GM19043 (cell line): Measurements from ENCODE around the gene POLR1G.
"Not testable (repeated sequence)": the region's sequence is repeated elsewhere in the genome, so short reads cannot be mapped to it uniquely, and the experiment has no call there.

Experiments used
- ATAC-seq: cut with Tn5 transposase; IDR thresholded peaks from one replicate; pipeline ENCODE4 v1.9.1; 2021; ENCODE audit warnings: low read depth; ENCODE audit not compliant: unreplicated experiment

The POLR1G gene

DNA sequence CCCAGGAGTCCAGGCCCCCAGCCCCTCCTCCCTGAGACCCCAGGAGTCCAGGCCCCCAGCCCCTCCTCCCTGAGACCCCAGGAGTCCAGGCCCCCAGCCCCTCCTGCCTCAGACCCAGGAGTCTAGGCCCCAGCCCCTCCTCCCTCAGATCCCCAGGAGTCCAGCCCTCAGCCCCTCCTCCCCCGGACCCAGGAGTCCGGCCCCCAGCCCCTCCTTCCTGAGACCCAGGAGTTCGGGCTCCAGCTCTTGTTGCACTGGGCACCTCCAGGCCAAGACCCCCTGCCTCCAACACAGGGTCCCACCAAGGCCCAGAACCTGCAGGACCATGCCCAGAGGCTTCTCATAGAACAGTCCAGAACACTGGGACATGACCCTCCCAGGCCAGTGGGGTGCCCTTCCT is 13.5 kb downstream of the POLR1G start:
- ATAC-seq, result no peak

DNA sequence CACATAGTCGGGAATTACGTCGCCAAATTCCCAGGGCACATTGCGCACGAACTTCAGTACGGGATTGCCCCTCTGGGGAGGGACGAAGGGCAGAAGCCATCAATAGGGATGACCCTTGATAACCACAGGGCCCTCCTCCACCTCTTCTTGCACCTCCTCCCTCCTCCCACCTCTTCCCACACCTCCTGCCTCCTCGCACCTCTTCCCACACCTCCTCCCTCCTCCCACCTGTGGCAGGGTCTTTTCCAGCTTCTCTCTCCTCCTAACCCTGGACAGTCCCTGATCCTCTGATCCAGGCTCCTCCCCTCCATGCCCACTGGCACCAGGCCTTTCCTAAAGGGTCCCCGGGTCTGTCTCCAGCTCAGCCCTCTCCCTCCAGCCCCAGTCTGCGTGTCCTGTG is 13.9 kb downstream of the POLR1G start:
- no peak for ATAC-seq

DNA sequence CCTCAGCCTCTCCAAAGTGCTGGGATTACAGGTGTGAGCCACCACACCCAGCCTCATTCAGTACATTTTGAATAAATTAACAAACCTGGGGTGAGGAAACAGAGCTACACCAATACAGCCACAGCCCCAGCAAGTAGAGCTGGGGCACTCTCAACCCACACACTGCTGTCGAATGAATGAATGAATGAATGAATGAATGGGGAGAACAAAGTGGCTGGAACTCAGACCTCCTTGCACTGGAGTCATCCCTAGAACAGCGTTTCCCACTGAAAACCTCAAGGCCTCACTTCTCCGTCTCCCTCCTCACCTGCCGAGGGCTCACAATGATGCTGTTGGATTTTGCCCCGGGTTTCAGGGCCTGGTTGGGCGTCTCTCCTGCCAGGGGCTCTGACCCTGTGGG is 14.4 kb downstream of the POLR1G start:
- ATAC-seq, result no peak

DNA sequence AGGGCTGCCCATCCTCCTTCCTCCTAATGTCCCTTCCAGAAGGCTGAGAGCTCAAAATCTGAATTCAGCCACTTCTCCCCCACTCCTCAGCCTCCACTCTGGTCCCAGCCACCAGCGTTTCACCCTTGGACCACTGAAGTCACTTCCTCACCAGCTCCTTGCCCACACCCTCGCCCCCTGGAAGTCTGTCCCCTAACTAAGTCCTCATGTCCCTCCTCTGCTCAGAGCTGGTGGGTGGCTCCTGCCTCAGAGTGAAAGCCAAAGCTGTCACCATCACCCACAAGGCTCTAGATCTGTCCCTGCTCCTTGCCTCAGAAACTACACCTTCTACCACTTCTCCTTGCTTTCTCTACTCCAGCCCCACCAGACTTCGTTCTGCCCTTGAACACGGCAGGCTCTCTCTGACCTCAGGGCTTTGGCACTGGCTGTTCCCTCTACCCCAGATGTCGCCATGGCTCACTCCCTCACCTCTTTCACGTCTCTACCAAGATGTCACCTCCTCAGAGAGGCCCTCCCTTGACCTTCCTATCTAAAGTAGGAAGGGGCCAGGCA is 15.6 kb downstream of the POLR1G start:
- ATAC-seq, result no peak

DNA sequence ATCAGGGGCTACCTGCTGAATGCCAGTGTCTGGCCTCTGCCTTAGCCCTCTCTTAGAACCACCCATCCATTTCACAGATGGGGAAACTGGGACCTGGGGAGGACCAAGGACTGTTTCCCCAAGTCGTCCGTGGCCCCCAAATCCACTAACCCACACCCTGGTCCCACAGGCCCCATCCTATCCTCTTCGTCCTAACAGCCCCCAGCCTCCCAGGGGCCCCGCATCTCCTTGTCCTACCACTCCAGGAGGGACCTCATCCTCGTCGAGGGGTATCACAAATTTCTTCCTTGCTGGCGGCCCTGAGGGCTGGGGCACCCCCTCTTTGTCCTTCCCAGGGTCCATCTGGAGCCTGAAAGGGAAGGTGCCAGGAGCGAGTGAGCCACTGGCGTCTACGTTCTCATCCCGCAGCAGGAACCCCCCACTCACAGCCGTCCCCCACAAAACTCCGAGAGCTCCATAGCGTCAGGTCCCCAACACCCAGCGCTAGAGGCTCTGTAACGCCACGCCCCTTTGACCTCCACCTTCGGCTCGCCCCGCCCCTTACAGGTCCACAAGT is 16.7 kb downstream of the POLR1G start:
- ATAC-seq, result no peak

DNA sequence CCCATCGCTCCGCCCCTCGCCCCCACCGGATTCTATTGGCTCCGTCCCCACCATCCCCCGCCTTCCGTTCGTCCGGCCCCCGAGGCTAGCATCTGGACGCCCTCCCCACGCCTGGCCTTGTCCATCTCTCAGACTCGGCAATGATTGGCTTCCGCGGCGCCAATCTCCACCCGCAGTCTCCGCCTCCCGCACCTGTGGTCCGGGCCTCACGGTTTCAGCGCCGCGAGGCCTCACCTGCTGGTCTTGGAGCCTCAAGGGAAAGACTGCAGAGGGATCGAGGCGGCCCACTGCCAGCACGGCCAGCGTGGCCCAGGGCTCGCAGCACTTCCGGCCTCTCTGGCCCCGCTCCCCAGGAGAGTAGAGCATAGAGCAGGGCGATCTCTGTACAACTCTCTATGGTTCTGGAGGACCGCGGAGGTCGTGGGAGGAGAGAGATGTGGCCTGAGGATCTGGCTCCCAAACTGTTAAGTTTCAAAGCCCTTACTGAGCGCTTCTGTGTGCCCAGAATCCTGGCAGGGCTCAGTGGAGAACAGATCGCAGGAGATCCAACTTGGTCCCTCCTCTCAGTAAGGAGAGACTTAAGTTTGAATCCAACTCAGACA is 17.2 kb downstream of the POLR1G start, which contains the start of gene ERCC1:
TSS of gene ERCC1 (minus strand) at position 329 of the 602 bp plus-strand sequence. CDS start 543 bp downstream, outside the sequence.
- peak; percentile 48 for ATAC-seq

DNA sequence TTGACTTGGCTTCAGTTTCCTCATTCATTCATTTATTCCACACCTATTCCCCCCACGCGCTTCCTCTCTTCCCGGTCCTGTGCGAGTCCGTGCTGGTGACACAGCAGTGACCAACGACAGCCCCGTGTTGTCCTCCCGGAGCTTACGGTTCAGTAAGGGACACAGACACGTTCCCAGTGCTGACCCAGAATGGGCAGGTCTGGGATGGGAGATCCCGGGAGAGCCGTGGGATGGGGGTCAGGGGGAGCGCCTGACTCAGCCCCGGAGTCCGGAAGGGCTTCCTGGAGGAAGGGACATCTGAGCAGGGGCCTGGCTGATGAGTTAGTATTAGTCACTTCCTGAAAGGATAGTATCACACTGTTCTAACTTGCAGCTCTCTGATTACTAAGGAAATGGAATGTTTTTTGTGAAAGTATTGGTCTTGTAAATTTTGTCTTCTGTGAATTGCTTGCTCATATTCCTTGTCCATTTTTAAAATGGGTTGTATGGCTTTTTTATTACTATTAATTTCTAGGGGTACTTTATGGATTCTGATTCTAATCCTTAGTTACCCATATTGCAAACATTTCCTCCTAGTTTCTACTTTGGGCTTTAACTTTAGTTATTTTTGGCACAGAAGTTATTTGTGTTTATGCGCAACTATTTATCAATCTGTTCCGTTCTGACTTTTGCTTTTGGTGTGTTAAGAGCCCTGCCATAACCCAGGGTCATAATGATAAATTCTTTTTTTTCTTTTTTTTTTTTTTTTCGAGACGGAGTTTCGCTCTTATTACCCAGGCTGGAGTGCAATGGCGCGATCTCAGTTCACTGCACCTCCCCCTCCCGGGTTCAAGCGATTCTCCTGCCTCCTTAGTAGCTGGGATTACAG is 18.0 kb downstream of the POLR1G start:
- no peak for ATAC-seq

DNA sequence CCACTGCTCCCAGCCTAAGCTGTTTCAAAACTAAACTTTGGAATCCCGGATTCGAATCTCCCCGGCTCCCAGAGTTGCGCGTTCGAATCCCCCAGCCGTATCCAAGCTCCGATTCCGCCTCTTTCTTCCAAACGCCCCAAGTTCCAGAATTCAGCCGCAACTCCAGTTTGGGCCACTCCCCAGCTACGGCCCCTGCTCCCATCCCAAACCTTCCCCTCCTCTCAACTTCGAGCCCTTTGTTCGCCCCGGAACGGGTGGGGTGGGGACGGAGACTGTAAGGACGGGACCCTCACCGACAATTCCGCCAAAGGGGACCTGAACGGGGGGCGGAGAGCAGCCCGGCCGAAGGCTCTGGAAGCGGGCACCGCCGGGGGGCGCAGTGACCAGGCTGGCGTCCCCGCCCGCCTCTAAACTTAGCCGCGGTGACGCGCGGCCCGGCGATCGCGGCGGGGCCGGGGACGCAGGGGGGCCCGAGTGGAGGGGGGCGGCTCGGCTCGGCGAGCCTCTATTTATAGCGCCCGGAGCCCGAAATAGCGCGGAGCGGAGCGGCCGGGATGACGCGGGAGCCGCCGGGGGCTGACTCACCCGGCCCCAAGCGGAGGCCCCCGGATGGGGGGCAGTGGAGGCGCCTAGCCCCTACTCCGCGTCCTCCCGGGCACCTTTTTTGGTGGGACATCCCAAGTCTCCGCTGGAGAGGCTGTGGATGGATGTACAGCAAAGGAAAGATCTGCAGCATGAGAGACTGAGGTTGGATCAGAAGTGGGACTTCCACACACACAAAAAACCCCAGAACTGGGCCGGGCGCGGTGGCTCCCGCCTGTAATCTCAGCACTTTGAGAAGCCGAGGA is 22.2 kb downstream of the POLR1G start:
- no peak for ATAC-seq

DNA sequence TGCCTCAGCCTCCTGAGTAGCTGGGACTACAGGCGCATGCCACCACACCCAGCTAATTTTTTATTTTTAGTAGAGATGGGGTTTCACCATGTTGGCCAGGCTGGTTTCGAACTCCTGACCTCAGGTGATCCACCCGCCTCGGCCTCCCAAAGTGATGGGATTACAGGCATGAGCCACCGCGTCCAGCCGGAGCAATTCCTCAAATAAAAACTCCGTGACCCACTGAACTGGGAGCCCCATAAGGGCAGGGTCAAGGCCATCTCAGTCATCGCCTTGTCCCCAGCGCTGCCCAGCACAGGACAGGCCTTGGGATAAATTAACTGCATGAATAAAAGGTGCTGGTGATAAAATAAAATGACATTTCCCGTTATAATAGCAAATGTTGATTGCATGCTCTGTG is 23.5 kb downstream of the POLR1G start:
- ATAC-seq, result not testable (repeated sequence)

DNA sequence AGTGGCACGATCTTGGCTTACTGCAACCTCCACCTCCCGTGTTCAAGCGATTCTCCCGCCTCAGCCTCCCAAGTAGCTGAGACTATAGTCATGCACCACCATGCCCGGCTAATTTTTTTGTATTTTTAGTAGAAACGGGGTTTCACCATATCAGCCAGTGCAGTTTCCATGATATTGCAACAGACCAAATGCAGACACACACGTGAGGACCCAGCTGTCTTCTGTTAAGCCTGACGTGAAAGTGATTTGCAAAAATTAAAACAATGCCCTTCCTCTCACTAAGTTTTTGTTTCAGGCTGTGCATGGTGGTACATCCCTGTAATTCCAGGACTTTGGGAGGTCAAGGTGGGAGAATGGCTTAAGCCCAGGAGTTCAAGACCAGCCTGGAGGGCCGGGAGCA is 24.6 kb downstream of the POLR1G start:
- ATAC-seq, result not testable (repeated sequence)

DNA sequence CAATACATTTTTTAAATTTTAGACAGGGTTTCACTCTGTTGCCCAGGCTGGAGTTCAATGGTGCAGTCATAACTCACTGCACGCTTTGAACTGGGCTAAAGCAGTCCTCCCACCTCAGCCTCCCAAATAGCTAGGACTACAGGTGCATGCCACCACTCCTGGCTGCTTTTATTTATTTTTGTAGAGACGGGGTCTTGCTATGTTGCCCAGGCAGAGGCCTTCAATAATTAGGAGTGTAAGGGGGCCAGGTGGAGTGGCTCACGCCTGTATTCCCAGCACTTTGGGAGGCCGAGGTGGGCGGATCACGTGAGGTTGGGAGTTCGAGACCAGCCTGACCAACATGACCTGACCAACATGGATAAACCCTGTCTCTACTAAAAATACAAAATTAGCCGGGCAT is 26.1 kb downstream of the POLR1G start:
- not testable (repeated sequence) for ATAC-seq

DNA sequence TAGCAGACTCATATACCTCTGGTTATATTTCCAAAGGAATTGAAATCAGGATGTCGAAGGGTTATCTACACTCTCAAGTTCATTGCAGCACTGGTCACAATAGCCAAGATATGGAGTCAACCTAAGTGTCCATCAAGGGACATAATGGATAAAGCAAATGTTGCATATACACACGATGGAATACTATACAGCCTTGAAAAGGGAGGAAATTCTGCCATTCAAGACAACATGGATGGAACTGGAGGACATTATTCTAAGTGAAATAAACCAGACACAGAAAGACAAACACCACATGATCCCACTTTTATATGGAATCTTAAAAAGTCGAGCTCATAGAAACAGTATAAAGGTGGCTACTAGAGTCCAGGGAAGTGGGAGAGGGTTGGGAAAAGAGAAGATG is 30.9 kb downstream of the POLR1G start:
- ATAC-seq, result no peak

DNA sequence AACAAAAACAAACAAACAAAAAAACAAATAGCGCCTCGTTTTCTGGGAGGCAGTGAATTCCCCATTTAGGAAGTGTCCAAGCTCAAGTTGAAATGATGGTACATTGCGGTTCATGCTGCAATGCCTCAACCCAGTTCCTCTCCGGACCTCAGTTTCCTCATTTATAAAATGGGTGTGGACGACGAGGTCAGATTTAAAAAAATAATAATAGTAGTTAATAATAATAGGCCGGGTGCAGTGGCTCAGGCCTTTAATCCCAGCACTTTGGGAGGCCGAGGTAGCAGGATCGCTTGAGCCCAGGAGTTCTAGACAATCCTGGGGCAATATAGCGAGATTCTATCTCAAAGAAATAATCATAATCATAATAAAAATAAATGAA is 32.7 kb downstream of the POLR1G start:
- ATAC-seq, result no peak

DNA sequence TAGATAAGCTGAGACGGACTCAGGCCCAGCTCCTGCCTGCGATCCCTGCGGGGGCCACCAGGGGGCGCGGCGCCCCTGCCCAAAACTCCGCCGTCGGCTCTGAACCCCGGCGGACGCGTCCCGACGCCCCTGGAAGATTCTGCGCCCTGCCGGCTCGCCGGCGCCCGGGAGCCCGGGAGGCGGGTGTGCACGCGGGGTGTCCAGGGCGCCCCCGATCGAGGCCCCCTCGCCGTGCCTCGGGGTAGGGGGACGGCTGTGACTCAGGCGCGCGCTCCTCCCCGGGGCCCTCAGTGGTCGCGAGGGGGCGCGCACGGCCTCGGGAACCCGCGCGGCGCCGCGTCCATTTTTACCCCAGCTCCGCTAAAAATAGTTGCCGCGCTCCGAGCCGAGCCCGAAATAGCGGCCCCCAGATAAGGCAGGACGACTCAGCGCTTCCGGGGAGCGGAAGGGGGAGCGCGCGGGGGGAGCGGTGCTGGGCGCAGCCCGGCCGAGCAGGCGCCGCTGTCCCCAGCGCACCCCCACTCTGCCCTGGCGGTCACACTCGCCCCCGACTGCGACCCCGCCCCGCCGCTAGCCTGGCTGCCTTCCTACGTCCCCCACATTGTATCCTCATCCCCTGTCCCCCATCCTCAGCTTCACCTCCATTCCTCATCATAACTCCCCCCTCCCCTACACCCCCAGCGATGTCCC is 33.3 kb downstream of the POLR1G start:
- ATAC-seq, result peak; percentile 44

DNA sequence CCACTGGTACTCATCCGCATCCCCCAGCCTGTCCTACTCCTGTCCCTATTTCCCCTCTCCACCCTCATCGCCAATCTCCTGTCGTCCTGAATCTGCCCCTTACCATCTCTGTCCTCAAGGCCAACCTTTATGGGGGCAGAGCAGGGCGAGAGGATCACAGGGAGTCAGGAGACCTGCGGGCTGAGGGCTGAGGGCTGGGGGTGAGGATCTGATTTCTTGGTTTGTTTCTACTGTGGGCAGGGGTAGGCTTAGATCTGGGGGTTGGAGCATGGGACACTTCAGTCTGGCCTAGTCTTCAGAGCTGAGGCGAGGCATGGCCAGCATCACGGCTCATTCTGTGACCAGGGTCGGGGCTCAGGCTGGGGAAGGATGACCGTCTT is 33.8 kb downstream of the POLR1G start:
- no peak for ATAC-seq

DNA sequence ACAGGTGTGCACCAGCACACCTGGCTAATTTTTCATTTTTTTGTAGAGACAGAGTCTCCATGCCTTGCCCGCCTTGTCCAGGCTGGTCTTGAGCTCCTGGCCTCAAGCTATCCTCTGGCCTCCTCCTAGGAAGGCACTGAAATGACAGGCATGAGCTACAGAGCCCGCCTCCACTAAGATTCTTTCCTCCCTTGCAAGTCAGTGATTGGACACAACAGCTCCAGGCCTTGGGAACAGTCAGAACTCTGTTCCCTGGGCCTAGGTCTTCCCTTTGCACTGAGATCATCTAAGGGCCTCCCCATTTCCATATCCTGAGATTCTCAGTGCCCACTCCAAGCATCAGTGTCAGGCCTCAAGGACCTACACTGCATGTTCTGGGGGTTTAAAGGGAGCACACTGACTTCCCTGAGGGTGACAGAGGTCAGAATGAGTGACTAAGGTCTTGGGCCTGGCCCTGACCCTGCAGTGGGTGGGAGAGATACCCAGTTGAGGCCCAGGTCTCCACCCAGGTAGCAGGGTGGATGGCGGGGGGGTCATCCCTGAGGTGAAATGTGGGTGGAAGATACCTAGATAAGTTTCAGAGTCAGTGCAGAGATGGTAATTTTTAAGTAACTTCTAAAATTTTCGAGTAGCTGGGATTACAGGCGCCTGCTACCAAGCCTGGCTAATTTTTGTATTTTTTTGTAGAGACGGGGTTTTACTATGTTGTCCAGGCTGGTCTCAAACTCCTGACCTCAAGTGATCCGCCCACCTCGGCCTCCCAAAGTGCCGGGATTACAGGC is 34.6 kb downstream of the POLR1G start:
- ATAC-seq, result no peak

DNA sequence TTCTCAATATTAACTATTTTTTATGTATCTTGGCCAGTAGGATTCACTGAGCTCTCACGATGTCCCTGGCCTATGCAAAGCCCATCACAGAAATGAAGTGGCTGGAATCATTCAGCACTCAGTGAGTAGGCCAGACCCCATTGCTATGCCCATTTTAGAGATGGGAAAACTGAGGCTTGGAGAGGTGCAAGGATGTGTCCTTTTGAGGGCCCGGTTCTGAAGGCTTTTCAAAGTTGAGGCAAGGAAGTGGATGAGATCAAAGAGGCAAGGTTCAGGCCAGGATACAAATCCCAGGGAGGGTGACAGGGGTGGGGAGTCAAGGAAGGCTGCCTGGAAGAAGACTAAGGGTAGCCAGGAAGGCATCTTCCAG is 35.9 kb downstream of the POLR1G start:
- ATAC-seq, result no peak

DNA sequence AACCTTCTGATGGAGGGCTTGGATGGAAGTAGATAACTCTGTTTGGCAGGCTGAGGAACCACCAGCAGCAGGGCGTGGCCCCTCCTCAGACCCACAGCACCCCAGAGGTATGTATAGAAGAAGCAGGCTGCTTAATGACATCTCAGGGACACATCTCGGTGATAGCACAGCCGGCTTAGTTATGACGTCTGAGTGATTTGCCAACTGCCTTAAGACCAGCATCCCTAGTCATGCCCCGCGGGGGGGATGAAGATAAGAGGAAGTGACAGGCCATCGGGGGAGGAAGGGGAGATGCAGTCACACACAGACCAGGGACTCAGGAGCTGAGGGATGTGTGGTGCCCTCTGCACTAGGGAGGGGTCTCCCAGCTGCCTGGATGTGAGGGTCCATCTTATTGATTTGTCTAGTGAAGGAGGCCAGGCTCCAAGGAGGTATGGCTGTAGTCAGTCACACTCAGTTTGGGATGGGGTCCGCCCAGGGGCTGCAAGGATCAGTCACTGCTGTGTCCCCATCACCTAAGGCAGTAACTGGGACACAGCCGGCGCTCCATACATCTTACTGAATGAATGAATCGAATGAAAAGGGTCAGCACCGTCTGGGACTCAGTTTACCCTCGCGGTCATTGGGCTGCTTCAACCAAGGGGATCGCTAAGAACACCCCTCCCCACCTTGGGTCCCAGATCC is 36.5 kb downstream of the POLR1G start:
- ATAC-seq, result no peak
